ENCODE data around the gene U2AF1.
"Not testable (repeated sequence)": the region's sequence is repeated elsewhere in the genome, so short reads cannot be mapped to it uniquely, and the experiment has no call there.

U2AF1 gene

DNA sequence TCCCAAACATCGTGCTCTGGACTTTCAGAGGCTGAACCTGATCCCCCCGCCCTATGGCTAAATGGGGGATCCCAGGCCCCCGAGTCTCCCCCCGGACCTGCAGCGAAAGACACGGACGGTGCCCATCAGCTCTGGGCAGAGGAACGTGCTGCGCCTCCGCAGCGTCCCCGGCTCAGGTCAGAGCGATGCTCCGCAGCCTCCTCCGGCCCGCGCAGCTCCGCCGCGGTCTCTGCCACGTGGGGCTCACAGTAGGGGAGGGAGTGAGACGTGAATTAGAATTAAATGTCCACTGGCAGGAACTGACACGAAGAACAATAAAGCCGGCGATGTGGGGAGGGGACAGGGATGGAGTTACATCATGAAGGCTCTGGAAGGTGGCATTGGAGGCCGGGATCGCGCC is 30.7 kb downstream of the U2AF1 start:
- not testable (repeated sequence) for DNase-seq (ENCODE audit: low read depth in 4 of 4, low spot score in 1 of 4)

DNA sequence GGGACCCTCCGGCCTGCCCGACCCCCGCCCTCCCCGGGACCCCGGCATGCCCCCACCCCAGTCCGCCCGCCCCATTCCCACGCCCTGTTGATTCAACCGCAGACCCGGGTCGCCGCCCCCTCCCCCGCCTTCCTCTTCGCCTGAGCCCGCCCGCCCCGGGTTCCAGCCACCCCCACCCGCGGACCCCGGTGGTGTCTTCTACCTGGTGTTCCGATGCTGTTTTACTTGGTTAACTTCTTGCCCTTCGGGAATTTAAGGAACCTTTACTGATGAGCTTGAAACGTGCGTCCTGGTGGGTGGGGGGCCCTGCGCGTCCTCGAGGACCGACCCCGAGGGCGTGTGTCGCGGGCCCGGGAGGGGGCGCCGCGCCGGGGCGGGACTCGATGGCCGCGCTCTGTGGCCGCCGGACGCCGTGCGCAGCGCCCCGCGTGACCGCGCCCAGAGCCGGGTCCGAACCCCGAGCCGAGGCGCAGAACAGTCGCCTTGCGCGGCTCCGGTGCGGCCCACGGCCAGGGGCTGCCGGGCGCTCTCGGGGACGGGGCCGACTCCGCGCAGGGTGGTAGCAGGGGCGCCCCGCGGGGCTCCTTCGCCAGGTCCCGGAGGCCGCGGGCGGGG is 31.2 kb downstream of the U2AF1 start:
- not testable (repeated sequence) for DNase-seq (ENCODE audit: low read depth in 4 of 4, low spot score in 1 of 4)

- DNase-seq (ENCODE audit: low read depth in 4 of 4, low spot score in 1 of 4), result not testable (repeated sequence)
Observed at GRCh38 chr21:43075170-43076022, 32.0 kb downstream of the U2AF1 start, which contains the start of gene CBS. CBS (minus strand) TSS chr21:43075835; CDS start chr21:43072193, 3,642 bp downstream.

DNA sequence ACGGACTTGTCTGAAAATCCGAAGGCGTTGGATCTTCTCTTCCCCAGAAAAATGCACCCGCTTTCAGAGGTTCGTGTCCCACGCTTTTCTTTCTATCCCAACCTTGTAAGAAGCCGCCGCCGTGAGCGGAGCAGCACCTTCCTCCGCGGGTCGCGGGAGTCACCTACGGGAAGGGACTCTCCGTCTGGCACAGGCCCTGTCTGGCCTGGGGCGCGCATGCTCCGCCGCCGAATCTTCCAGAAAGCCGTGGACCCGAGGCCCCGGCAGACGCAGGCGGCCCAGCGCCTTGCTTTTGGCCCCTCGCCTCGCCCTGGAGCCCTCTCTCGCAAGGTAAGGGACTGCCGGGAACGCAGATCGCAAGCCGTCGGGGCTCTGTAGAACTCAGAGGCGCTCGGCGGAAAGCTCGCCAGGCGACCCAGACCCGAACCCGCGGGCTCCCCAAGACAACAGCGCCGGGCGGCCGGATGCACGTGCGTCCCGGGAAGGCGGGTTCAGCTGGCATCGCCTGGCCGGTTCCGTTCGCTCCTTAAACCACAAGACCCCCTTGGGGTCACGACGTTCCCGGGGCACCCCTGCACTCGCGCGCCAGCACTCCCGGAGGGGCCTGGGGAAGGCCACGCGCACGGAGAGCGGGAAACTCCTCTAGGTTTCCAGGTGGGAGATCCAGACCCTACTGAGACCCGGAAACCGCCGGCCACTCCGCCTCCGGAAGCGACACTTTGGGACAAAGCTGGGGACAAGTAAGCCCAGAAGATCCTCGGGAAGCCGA is 32.8 kb downstream of the U2AF1 start:
- DNase-seq (ENCODE audit: low read depth in 4 of 4, low spot score in 1 of 4), result not testable (repeated sequence)

- not testable (repeated sequence) for DNase-seq (ENCODE audit: low read depth in 4 of 4, low spot score in 1 of 4)
Observed at GRCh38 chr21:43072742-43073141, 34.6 kb downstream of the U2AF1 start.

DNA sequence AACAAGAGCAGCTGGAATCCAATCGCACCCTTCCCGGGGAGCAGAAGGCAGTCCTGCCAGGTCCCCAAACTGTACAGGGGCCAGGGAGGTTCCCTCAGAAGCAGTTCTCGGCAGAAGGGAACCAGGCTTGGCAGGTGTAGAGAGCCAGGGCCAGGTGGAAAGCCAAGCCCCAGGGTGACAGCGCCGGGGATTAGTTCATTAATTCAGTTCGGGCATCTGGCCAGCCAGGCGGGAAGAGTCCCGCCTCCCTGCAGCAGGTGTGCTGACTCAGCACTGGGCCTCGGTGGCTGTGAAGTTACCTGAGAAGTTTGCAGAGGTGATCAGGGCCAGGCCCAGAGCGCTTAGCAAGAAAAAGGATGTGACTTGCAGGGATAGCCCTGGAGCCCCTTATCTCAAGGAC is 37.7 kb downstream of the U2AF1 start:
- not testable (repeated sequence) for DNase-seq (ENCODE audit: low read depth in 4 of 4, low spot score in 1 of 4)

GRCh38 chr21:43068065-43068464 is 39.3 kb downstream of the U2AF1 start:
- DNase-seq (ENCODE audit: low read depth in 4 of 4, low spot score in 1 of 4), result not testable (repeated sequence)

DNA sequence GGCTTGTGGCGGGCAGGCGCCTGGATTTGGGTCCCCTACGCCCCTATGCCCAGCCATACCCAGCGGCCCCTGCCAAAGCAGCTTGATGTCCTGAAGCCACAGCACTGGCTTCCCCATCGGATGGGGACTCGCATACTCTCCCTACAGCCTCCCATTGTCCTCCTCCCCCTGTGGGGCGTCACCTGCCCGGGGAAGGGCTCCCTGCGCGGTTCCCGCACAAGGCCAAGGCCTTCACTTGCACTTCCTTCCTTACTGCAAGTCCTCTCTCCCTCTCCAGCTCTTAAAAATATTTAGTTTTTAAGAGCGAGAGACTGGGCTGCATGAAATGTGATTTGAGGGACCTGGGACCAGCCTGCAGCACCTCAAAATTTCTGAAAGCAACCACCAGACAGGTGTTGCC is 40.7 kb downstream of the U2AF1 start:
- not testable (repeated sequence) for DNase-seq (ENCODE audit: low read depth in 4 of 4, low spot score in 1 of 4)

DNA sequence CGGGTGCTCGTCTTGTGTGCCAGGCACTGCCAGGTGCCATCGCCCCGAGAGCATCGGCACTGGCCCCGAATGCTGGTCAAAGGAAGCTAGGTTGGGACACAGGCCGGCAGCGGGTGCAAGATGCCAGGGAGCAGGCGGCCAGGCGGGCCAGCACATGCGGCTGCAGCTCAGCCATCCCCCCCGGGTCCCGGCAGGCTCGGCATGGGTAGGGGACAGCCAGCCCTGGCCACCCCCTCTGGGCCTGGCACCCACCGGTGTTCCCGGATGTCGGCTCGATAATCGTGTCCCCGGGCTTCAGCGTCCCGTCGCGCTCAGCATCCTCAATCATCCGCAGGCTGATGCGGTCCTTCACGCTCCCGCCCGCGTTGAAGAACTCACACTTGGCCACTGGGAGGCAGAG is 41.4 kb downstream of the U2AF1 start:
- DNase-seq (ENCODE audit: low read depth in 4 of 4, low spot score in 1 of 4), result not testable (repeated sequence)

- DNase-seq (ENCODE audit: low read depth in 4 of 4, low spot score in 1 of 4), result not testable (repeated sequence)
Observed at GRCh38 chr21:43064265-43064917, 43.0 kb downstream of the U2AF1 start.

DNA sequence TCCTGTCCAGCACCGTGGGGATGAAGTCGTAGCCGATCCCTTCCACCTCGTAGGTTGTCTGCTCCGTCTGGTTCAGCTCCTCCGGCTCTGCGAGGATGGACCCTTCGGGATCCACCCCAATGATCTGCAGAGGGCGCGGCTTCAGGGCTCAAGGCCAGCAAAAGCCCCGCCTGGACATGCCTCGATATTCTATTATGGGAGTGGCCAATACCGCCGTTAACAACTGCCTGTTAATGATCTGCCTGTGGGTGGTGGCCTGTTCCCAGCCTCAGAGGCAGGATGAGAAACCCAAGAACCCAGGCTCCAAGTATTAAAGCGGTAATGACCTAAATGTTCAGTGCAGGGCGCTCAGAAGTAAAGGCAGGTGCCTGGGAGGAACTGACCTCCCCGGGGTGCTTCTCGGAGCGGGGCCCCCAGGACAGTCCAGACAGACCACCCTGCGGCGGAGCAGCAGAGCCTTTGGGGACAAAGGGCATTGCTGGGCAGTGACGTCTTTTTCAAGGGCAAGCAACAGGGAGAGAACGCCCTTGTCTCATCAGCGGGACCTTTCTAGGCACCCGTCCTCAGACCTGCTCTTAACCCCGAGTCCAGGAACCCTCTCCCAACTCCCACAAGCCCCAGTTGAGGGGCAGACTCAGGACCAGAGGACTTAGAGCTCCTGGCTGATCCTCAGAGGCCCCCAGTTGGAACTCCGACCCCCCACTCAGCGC is 44.3 kb downstream of the U2AF1 start:
- DNase-seq (ENCODE audit: low read depth in 4 of 4, low spot score in 1 of 4), result not testable (repeated sequence)

DNA sequence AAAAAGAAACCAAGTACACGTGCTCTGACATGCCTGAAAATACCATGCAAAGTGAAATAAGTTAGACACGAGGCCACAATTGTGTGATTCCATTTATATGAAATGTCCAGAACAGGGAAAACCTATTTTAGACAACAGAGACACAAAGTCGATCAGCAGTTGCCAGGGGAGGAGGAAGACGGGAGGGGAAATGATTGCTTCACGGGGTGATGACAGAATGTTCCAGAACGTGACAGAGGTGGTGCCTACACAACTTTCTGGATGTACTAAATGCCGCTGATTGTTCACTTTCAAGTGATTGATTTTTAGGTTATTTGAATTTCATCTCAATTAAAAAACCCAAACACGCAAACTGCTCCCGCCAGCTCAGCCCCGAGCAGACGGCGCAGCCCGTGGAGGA is 54.3 kb downstream of the U2AF1 start:
- not testable (repeated sequence) for DNase-seq (ENCODE audit: low read depth in 4 of 4, low spot score in 1 of 4)

DNA sequence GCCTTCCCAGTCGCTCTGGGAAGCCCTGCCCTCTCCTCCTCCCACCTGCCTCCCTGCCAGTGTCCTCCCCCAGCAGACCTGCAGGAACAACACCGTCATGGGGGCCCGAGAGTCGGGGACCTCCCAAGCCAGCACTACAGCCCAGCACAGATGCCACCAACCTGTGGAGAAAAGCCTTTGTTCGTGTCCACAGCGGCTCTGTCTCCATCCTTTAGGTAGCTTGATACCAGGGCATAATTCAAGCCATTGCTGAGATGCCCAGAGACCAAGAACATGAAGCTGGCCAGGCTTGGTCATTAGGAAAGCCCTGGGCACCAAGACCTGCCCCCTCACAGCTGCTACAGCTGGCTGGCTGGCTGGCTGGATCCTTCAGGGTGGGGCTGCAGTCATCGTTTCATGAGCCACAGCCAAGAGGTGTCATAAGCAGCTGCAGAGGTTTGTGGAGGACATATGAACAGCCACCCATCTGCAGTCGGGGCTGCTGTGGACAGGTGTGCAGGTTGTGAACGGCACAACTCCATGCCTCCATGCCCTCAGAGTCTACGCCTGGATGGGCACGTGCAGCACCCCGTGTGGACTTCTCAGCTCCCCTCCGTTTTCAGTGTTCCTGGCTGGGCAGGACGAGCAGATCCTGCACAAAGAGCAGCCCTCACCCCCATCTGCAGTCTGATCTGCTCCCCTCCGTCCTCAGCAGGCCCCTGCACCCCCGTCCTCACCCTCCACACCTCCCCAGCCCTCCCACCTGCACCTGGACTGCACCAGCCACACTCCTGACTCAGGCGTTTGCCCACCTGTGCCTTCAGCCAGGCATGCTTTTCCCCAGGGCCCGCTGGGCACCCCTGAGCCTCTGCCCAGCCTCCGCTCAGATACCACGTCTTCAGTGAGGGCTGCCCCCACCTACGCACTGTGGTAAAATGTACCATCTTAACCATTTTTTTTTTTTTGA is 61.2 kb downstream of the U2AF1 start:
- DNase-seq (ENCODE audit: low read depth in 4 of 4, low spot score in 1 of 4), result not testable (repeated sequence)

DNA sequence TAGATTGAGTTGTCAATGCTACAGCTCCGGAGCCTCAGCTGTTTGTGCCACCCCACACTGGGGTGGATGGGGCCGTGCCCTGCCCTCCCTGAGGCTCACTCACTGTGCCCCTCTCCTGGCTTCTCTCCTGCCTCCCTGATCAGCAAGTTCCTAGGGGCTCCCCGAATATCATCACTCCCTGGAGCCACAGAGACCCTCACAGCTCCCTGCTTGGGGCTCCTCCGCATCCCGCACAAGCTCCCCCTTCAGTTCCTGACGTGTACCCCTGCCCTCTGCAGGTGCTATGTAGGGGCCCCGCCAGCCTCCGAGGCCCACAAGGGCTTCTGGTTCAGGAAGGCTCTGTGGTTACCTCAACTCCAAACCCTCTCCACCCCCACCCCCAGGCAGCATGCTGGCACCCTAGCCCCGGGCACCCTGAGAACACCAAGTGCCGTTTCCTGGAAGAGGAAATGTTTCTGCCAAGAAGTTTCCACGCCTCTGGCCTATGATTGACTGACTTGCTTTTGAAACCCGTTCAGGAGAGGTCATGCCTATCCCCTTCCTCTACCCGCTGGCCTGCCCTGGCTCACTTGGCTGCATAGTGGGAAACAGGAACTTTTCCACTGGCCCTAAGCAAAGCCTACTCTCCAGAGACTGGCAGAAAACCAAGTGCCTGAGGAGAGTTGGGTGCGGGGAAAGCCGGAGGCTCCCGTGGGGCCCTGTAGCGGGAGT is 62.0 kb downstream of the U2AF1 start:
- not testable (repeated sequence) for DNase-seq (ENCODE audit: low read depth in 4 of 4, low spot score in 1 of 4)

GRCh38 chr21:43044547-43044946 is 62.8 kb downstream of the U2AF1 start:
- not testable (repeated sequence) for DNase-seq (ENCODE audit: low read depth in 4 of 4, low spot score in 1 of 4)

GRCh38 chr21:43043291-43043690 is 64.1 kb downstream of the U2AF1 start:
- not testable (repeated sequence) for DNase-seq (ENCODE audit: low read depth in 4 of 4, low spot score in 1 of 4)

All from stimulated activated CD4-positive, alpha-beta T cell treated with anti-CD3 and anti-CD28 coated beads, Interleukin-1b, Interleukin-23, amount 100 ng/mL, for 24 hours (primary cell).